Mesenchymal stem cell (in vitro differentiated cells and primary cell): ENCODE data around the gene NUCB1.

ENCODE experiments used
- DNase-seq: peaks from one replicate; pipeline ENCODE4 v3.0.0-alpha.2; 2013
- H2AFZ ChIP-seq: one replicate; pipeline ENCODE4 v1.6.1; 2013; ENCODE audit warnings: low read depth, mild to moderate bottlenecking, control low read depth, inconsistent platforms, low read length, moderate library complexity
- H2AK5ac ChIP-seq: 2 replicates; pipeline ENCODE4 v1.6.1; 2013; ENCODE audit warnings: low read length, moderate library complexity, mild to moderate bottlenecking, inconsistent platforms; ENCODE audit not compliant: severe bottlenecking
- H2BK120ac ChIP-seq: one replicate; pipeline ENCODE4 v1.6.1; 2013; ENCODE audit warnings: low read depth, mild to moderate bottlenecking, inconsistent platforms, low read length, moderate library complexity
- H2BK12ac ChIP-seq, 2 experiments: one replicate each; pipeline ENCODE4 v1.6.1; 2013; ENCODE audit warnings: inconsistent platforms in 2 of 2, low read length in 2 of 2, mild to moderate bottlenecking in 2 of 2, moderate library complexity in 2 of 2, control low read depth in 1 of 2
- H2BK15ac ChIP-seq: one replicate; pipeline ENCODE4 v1.6.1; 2013; ENCODE audit warnings: mild to moderate bottlenecking, low read depth, inconsistent platforms; ENCODE audit not compliant: poor library complexity, severe bottlenecking
- H2BK5ac ChIP-seq: 2 replicates; pipeline ENCODE4 v1.6.1; 2013; ENCODE audit warnings: low read depth, mild to moderate bottlenecking, low read length, control low read depth, inconsistent platforms; ENCODE audit not compliant: poor library complexity, severe bottlenecking
- H3K14ac ChIP-seq, 2 experiments: one replicate each; pipeline ENCODE4 v1.6.1; 2013; ENCODE audit warnings: inconsistent platforms in 2 of 2, low read length in 2 of 2, control low read depth in 1 of 2, mild to moderate bottlenecking in 1 of 2, moderate library complexity in 1 of 2
- H3K18ac ChIP-seq, 2 experiments: one replicate each; pipeline ENCODE4 v1.6.1; 2013; ENCODE audit warnings: inconsistent platforms in 2 of 2, low read length in 2 of 2, control low read depth in 1 of 2, low read depth in 1 of 2, mild to moderate bottlenecking in 1 of 2
- H3K23ac ChIP-seq, 2 experiments: one replicate each; pipeline ENCODE4 v1.6.1; 2013; ENCODE audit warnings: inconsistent platforms in 2 of 2, low read length in 2 of 2, mild to moderate bottlenecking in 2 of 2, moderate library complexity in 2 of 2, control low read depth in 1 of 2
- H3K27ac ChIP-seq: 2 replicates; pipeline ENCODE4 v1.5.1; 2013; ENCODE audit warnings: mild to moderate bottlenecking, moderate library complexity, low read length, control low read depth, inconsistent platforms; ENCODE audit not compliant: poor library complexity, severe bottlenecking
- H3K27me3 ChIP-seq, 2 experiments: 2 replicates each; pipeline versions ENCODE4 v1.6.1 to v1.7.0; 2013; ENCODE audit warnings: low read length in 2 of 2, mild to moderate bottlenecking in 2 of 2, moderate library complexity in 2 of 2, control low read depth in 1 of 2, inconsistent platforms in 1 of 2; ENCODE audit not compliant: control insufficient read depth in 1 of 2, insufficient read depth in 1 of 2
- H3K36me3 ChIP-seq, 2 experiments: 2 replicates each; pipeline versions ENCODE4 v1.6.1 to v1.7.0; 2013; ENCODE audit warnings: low read length in 2 of 2, control low read depth in 1 of 2, inconsistent platforms in 1 of 2, low read depth in 1 of 2, mild to moderate bottlenecking in 1 of 2; ENCODE audit not compliant: insufficient read depth in 2 of 2, control insufficient read depth in 1 of 2
- H3K4ac ChIP-seq, 2 experiments: one replicate each; pipeline ENCODE4 v1.6.1; 2013; ENCODE audit warnings: inconsistent platforms in 2 of 2, low read length in 2 of 2, mild to moderate bottlenecking in 2 of 2, moderate library complexity in 2 of 2, control low read depth in 1 of 2, low read depth in 1 of 2
- H3K4me1 ChIP-seq: 2 replicates; pipeline ENCODE4 v1.6.1; 2013; ENCODE audit warnings: low read depth, low read length, control low read depth; ENCODE audit not compliant: control insufficient read depth, insufficient read depth
- H3K4me2 ChIP-seq: 2 replicates; pipeline ENCODE4 v1.6.1; 2013; ENCODE audit warnings: low read length, mild to moderate bottlenecking, inconsistent platforms; ENCODE audit not compliant: poor library complexity, severe bottlenecking
- H3K4me3 ChIP-seq, 2 experiments: 2 replicates each; pipeline versions ENCODE4 v1.5.1 to v1.7.0; 2013; ENCODE audit warnings: low read length in 2 of 2, mild to moderate bottlenecking in 2 of 2, control low read depth in 1 of 2, low read depth in 1 of 2; ENCODE audit not compliant: insufficient read depth in 1 of 2
- H3K79me1 ChIP-seq: replicated peaks from 2 replicates; pipeline ENCODE4 v1.6.1; 2013; ENCODE audit warnings: mild to moderate bottlenecking, control low read depth, low read length, inconsistent platforms; ENCODE audit not compliant: poor library complexity, severe bottlenecking
- H3K9ac ChIP-seq: 2 replicates; pipeline ENCODE4 v1.7.0; 2013; ENCODE audit warnings: mild to moderate bottlenecking, low read length, moderate library complexity
- H3K9me3 ChIP-seq: 2 replicates; pipeline ENCODE4 v1.7.0; 2013; ENCODE audit warnings: mild to moderate bottlenecking, low read length; ENCODE audit not compliant: control insufficient read depth
- H4K8ac ChIP-seq: one replicate; pipeline ENCODE4 v1.6.1; 2013; ENCODE audit warnings: inconsistent platforms, mild to moderate bottlenecking, low read length, moderate library complexity
- H4K91ac ChIP-seq: one replicate; pipeline ENCODE4 v1.6.1; 2013; ENCODE audit warnings: mild to moderate bottlenecking, low read length, inconsistent platforms
- WGBS: methylation state at CpG from one replicate; pipeline ENCODE4 v1.1.7; 2013; ENCODE audit warnings: mixed read lengths; 5-methylcytosine and 5-hydroxymethylcytosine counted together

Gene NUCB1

DNA sequence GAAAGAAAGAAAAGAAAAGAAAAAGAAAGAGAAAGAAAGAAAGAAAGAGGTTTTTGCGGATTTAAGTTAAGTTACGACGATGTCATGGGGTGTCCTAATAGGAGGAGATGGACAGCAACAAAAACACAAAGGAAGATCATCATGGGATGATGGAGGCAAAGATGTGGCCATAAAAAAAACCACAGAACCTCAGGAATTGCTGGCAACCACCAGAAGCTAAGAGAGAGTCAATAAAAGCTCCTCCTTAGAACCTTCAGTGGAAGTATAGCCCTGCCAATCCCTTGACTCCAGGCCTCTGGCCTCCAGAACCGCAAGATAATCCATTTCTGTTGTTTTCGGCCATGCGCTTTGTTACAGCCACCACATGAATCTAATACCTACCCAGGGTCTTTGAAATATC, 43.2 kb upstream of the NUCB1 start:
- Histone ChIP-seq H3K18ac (no peak overlapping the region), H2BK12ac (no peak overlapping the region), H2BK5ac (no peak overlapping the region), H4K91ac (no peak overlapping the region), H3K9ac (no peak overlapping the region), H3K4me1 (no peaks in the 10 kb centered on the region), H3K23ac (no peak overlapping the region), H3K36me3 (peaks cover 31 to 71% of the 10 kb centered on the region in 2 experiments), H3K9me3 (no peaks in the 10 kb centered on the region), H3K79me1 (no peaks in the 10 kb centered on the region), H4K8ac (no peak overlapping the region), H3K4ac (peak overlapping the region in 1 of 2 experiments; percentile 37), H3K14ac (no peak overlapping the region), H2AK5ac (no peak overlapping the region), H3K4me2 (no peak overlapping the region), H2AFZ (no peak overlapping the region), H3K27ac (no peak overlapping the region), H2BK120ac (no peak overlapping the region), H3K4me3 (no peak overlapping the region), H2BK15ac (no peak overlapping the region), H3K27me3 (no peaks in the 10 kb centered on the region)
- over 99% methylated on average over 5 of the region's 6 CpGs for WGBS
- peak; percentile 37 for DNase-seq

GRCh38 chr19:48858984-48859710, 41.0 kb upstream of the NUCB1 start:
- H3K9ac ChIP-seq, result no peak overlapping the region
- no peak overlapping the region for H2AK5ac ChIP-seq
- no peak overlapping the region for H3K4me2 ChIP-seq
- H3K36me3 ChIP-seq, result peaks cover 27 to 64% of the 10 kb centered on the region in 2 experiments
- no peak overlapping the region for H3K27ac ChIP-seq
- H2AFZ ChIP-seq, result no peak overlapping the region
- H3K4me1 ChIP-seq, result no peaks in the 10 kb centered on the region
- no peak overlapping the region for H3K4me3 ChIP-seq
- H2BK120ac ChIP-seq, result no peak overlapping the region
- WGBS, result 94% methylated on average over 26 of the region's 34 CpGs
- H3K18ac ChIP-seq, result peak overlapping the region in 1 of 2 experiments; percentile 38
- H3K23ac ChIP-seq, result no peak overlapping the region
- H2BK12ac ChIP-seq, result no peak overlapping the region
- no peak overlapping the region for H4K8ac ChIP-seq
- DNase-seq, result no peak
- H3K4ac ChIP-seq, result no peak overlapping the region
- H3K14ac ChIP-seq, result no peak overlapping the region
- H2BK15ac ChIP-seq, result no peak overlapping the region
- H2BK5ac ChIP-seq, result no peak overlapping the region
- no peak overlapping the region for H4K91ac ChIP-seq
- H3K27me3 ChIP-seq, result no peaks in the 10 kb centered on the region
- H3K9me3 ChIP-seq, result no peaks in the 10 kb centered on the region
- H3K79me1 ChIP-seq, result no peaks in the 10 kb centered on the region

GRCh38 chr19:48859711-48860572, 40.2 kb upstream of the NUCB1 start:
- Histone ChIP-seq H2BK12ac (no peak overlapping the region), H3K36me3 (peaks cover 30 to 66% of the 10 kb centered on the region in 2 experiments), H3K9ac (no peak overlapping the region), H2BK15ac (no peak overlapping the region), H3K79me1 (no peaks in the 10 kb centered on the region), H2AFZ (no peak overlapping the region), H3K4me3 (no peak overlapping the region), H3K18ac (no peak overlapping the region), H2AK5ac (no peak overlapping the region), H2BK120ac (no peak overlapping the region), H3K14ac (no peak overlapping the region), H3K9me3 (no peaks in the 10 kb centered on the region), H3K27me3 (no peaks in the 10 kb centered on the region), H3K4me2 (no peak overlapping the region), H3K27ac (no peak overlapping the region), H2BK5ac (no peak overlapping the region), H4K91ac (no peak overlapping the region), H3K23ac (no peak overlapping the region), H4K8ac (no peak overlapping the region), H3K4me1 (no peaks in the 10 kb centered on the region), H3K4ac (no peak overlapping the region)
- DNase-seq, result no peak
- 94% methylated on average over 30 of the region's 30 CpGs for WGBS

DNA sequence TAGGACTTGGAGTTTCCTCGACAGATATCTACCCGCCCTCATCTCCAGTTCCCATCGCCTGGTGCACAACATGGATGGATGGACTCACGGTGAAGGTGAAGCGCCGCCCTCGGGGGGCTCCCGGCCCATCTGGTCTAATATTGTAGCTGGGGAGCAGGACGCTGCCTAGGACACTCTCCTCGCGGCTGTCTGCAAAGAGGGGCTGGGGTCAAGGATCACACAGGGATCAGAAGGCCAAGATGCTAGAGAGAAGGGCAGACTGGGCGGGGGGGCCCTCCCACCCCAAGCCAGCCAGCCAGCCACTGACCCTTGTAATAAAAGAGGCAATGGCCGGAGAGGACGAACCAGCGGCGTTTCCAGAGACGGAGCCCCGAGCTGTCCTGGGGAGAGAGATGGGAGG, 38.8 kb upstream of the NUCB1 start:
- Histone ChIP-seq H3K14ac (no peak overlapping the region), H3K23ac (no peak overlapping the region), H2BK120ac (no peak overlapping the region), H2AK5ac (no peak overlapping the region), H3K36me3 (peaks cover 33 to 71% of the 10 kb centered on the region in 2 experiments), H3K4me1 (no peaks in the 10 kb centered on the region), H3K79me1 (peaks cover 3% of the 10 kb centered on the region), H2AFZ (no peak overlapping the region), H4K91ac (no peak overlapping the region), H3K4ac (no peak overlapping the region), H2BK12ac (no peak overlapping the region), H3K9me3 (no peaks in the 10 kb centered on the region), H3K18ac (no peak overlapping the region), H3K4me3 (no peak overlapping the region), H2BK5ac (no peak overlapping the region), H3K27ac (no peak overlapping the region), H2BK15ac (no peak overlapping the region), H3K4me2 (no peak overlapping the region), H3K9ac (no peak overlapping the region), H4K8ac (no peak overlapping the region), H3K27me3 (no peaks in the 10 kb centered on the region)
- no peak for DNase-seq
- 91% methylated on average over 18 of the region's 18 CpGs for WGBS
